HCT116 (cell line): ENCODE measurements around the gene EMC10. TPM values are rescaled to one million over a fixed set of nuclear protein-coding genes. Genes with fewer than 3 reads are reported as not detected.

Experiments
- CEBPB ChIP-seq: IDR thresholded peaks from 2 replicates; pipeline ENCODE4 v1.6.1; 2012; ENCODE audit warnings: low read depth
- RAD21 ChIP-seq: IDR thresholded peaks from 2 replicates; pipeline ENCODE4 v1.6.1; 2012; ENCODE audit warnings: low read depth, mild to moderate bottlenecking
- SP1 ChIP-seq: IDR thresholded peaks from 2 replicates; pipeline ENCODE4 v1.6.1; 2012; ENCODE audit warnings: low read depth
- total RNA-seq: library from RNA; stranded (reverse); gene quantifications from one replicate; pipeline ENCODE4 v1.2.1, GENCODE V29; 2021; ENCODE audit not compliant: unreplicated experiment
- TF ChIP-seq, protein P1 (sequence below): IDR thresholded peaks from 2 replicates; pipeline ENCODE4 v1.6.1; 2012; ENCODE audit warnings: low read depth
- TF ChIP-seq, protein P2 (sequence below), 3 experiments: fragments of 200-600 bp in 1 of 3; sonication (generic) in 1 of 3; IDR thresholded peaks in 2 of 3; conservative IDR thresholded peaks in 1 of 3; 2 replicates each; pipeline ENCODE4 v1.5.1; 2012 to 2017; ENCODE audit warnings: low read depth in 2 of 3, low read length in 2 of 3, antibody characterized with exemption in 1 of 3, borderline replicate concordance in 1 of 3, control low read depth in 1 of 3, mild to moderate bottlenecking in 1 of 3, mixed read lengths in 1 of 3, mixed run types in 1 of 3, moderate library complexity in 1 of 3; ENCODE audit not compliant: insufficient read depth in 1 of 3

EMC10 gene
- total RNA-seq, 1 experiment from 2014 or later, result 92.4 TPM

GRCh38 chr19:50432221-50433028 lies 43.9 kb upstream of the EMC10 start, which contains the start of gene MYBPC2 (continued):
- TF ChIP-seq, protein P1, sequence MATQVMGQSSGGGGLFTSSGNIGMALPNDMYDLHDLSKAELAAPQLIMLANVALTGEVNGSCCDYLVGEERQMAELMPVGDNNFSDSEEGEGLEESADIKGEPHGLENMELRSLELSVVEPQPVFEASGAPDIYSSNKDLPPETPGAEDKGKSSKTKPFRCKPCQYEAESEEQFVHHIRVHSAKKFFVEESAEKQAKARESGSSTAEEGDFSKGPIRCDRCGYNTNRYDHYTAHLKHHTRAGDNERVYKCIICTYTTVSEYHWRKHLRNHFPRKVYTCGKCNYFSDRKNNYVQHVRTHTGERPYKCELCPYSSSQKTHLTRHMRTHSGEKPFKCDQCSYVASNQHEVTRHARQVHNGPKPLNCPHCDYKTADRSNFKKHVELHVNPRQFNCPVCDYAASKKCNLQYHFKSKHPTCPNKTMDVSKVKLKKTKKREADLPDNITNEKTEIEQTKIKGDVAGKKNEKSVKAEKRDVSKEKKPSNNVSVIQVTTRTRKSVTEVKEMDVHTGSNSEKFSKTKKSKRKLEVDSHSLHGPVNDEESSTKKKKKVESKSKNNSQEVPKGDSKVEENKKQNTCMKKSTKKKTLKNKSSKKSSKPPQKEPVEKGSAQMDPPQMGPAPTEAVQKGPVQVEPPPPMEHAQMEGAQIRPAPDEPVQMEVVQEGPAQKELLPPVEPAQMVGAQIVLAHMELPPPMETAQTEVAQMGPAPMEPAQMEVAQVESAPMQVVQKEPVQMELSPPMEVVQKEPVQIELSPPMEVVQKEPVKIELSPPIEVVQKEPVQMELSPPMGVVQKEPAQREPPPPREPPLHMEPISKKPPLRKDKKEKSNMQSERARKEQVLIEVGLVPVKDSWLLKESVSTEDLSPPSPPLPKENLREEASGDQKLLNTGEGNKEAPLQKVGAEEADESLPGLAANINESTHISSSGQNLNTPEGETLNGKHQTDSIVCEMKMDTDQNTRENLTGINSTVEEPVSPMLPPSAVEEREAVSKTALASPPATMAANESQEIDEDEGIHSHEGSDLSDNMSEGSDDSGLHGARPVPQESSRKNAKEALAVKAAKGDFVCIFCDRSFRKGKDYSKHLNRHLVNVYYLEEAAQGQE, result no peak
- TF ChIP-seq CEBPB (no peak), SP1 (no peak), RAD21 (no peak)
- TF ChIP-seq, protein P2, sequence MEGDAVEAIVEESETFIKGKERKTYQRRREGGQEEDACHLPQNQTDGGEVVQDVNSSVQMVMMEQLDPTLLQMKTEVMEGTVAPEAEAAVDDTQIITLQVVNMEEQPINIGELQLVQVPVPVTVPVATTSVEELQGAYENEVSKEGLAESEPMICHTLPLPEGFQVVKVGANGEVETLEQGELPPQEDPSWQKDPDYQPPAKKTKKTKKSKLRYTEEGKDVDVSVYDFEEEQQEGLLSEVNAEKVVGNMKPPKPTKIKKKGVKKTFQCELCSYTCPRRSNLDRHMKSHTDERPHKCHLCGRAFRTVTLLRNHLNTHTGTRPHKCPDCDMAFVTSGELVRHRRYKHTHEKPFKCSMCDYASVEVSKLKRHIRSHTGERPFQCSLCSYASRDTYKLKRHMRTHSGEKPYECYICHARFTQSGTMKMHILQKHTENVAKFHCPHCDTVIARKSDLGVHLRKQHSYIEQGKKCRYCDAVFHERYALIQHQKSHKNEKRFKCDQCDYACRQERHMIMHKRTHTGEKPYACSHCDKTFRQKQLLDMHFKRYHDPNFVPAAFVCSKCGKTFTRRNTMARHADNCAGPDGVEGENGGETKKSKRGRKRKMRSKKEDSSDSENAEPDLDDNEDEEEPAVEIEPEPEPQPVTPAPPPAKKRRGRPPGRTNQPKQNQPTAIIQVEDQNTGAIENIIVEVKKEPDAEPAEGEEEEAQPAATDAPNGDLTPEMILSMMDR (IDR thresholded peaks at IDR 0.05 in 2 of 3, conservative IDR thresholded peaks at IDR 0.05 in 1 of 3; ENCODE audit: borderline replicate concordance in 1 of 3, insufficient read depth in 1 of 3, low read depth in 2 of 3, low read length in 2 of 3), result no peak
